Skeletal muscle tissue (tissue), 4 donors: ENCODE results near the gene PVRIG. TPM values are rescaled to one million over a fixed set of nuclear protein-coding genes. Genes with fewer than 3 reads are reported as not detected.
"Not testable (repeated sequence)": the region's sequence is repeated elsewhere in the genome, so short reads cannot be mapped to it uniquely, and the experiment has no call there.

Source experiments
- H3K27ac ChIP-seq: one replicate; pipeline ENCODE4 v1.7.0; 2013; ENCODE audit warnings: mild to moderate bottlenecking, low read depth, low read length, inconsistent platforms
- H3K27me3 ChIP-seq, 3 donors: one replicate each; pipeline ENCODE4 v1.7.0; 2013; ENCODE audit warnings: low read length in 3 of 3; ENCODE audit not compliant: control insufficient read depth in 3 of 3, insufficient read depth in 3 of 3
- H3K36me3 ChIP-seq, 3 donors: one replicate each; pipeline ENCODE4 v1.7.0; 2013; ENCODE audit warnings: low read length in 3 of 3; ENCODE audit not compliant: control insufficient read depth in 3 of 3, insufficient read depth in 3 of 3
- H3K4me1 ChIP-seq, 3 donors: one replicate each; pipeline ENCODE4 v1.7.0; 2013; ENCODE audit warnings: low read length in 3 of 3, mild to moderate bottlenecking in 3 of 3; ENCODE audit not compliant: control insufficient read depth in 3 of 3, insufficient read depth in 3 of 3
- H3K4me3 ChIP-seq, 3 donors: one replicate each; pipeline ENCODE4 v1.7.0; 2013; ENCODE audit warnings: low read length in 3 of 3
- H3K9ac ChIP-seq, 3 donors: one replicate each; pipeline ENCODE4 v1.7.0; 2013; ENCODE audit warnings: low read length in 3 of 3, mild to moderate bottlenecking in 3 of 3, moderate library complexity in 2 of 3, low read depth in 1 of 3
- H3K9me3 ChIP-seq, 3 donors: one replicate each; pipeline ENCODE4 v1.7.0; 2013; ENCODE audit warnings: low read length in 3 of 3; ENCODE audit not compliant: control insufficient read depth in 3 of 3
- total RNA-seq: library from RNA; depleted of rRNA; stranded (reverse); fragments of >200 nt; gene quantifications from one replicate; pipeline ENCODE4 v1.2.3, GENCODE V29; 2014
- donor health status: Osteomylitis.

PVRIG gene
- total RNA-seq, 1 donor from 2014 or later = not detected

- Histone ChIP-seq H3K27me3 (no peaks in the 10 kb centered on the region), H3K9me3 (no peaks in the 10 kb centered on the region), H3K27ac (no peak overlapping the region), H3K36me3 (no peaks in the 10 kb centered on the region), H3K9ac (no peak overlapping the region), H3K4me1 (no peaks in the 10 kb centered on the region), H3K4me3 (no peak overlapping the region)
Observed at GRCh38 chr7:100192969-100193368, 26.8 kb upstream of the PVRIG start.

- Histone ChIP-seq H3K4me1 (no peaks in the 10 kb centered on the region), H3K27me3 (no peaks in the 10 kb centered on the region), H3K9me3 (no peaks in the 10 kb centered on the region), H3K36me3 (no peaks in the 10 kb centered on the region), H3K9ac (no peak overlapping the region), H3K27ac (no peak overlapping the region), H3K4me3 (no peak overlapping the region)
Observed at GRCh38 chr7:100195222-100195621, 24.5 kb upstream of the PVRIG start.

- not testable (repeated sequence) for H3K36me3 ChIP-seq, H3K27me3 ChIP-seq, H3K4me1 ChIP-seq, H3K9me3 ChIP-seq, H3K27ac ChIP-seq, H3K9ac ChIP-seq, H3K4me3 ChIP-seq
Observed at GRCh38 chr7:100195901-100196322, 23.8 kb upstream of the PVRIG start.

GRCh38 chr7:100198266-100198665 lies 21.5 kb upstream of the PVRIG start:
- H3K4me1 ChIP-seq = no peaks in the 10 kb centered on the region
- H3K9ac ChIP-seq = no peak overlapping the region
- H3K9me3 ChIP-seq = no peaks in the 10 kb centered on the region
- H3K27ac ChIP-seq = no peak overlapping the region
- H3K36me3 ChIP-seq = peaks cover 0 to 2% (median 0%) of the 10 kb centered on the region in 3 donors
- H3K4me3 ChIP-seq = no peak overlapping the region
- no peaks in the 10 kb centered on the region for H3K27me3 ChIP-seq

- Histone ChIP-seq H3K9ac (no peak overlapping the region), H3K27ac (no peak overlapping the region), H3K9me3 (no peaks in the 10 kb centered on the region), H3K4me1 (peaks cover 0 to 4% (median 0%) of the 10 kb centered on the region in 3 donors), H3K27me3 (no peaks in the 10 kb centered on the region), H3K4me3 (no peak overlapping the region), H3K36me3 (peaks cover 0 to 2% (median 2%) of the 10 kb centered on the region in 3 donors)
Observed at GRCh38 chr7:100200693-100201092, 19.1 kb upstream of the PVRIG start.

GRCh38 chr7:100204454-100204853 lies 15.3 kb upstream of the PVRIG start:
- no peak overlapping the region for H3K27ac ChIP-seq
- H3K4me1 ChIP-seq = peaks cover 0 to 4% (median 0%) of the 10 kb centered on the region in 3 donors
- H3K9ac ChIP-seq = no peak overlapping the region
- no peak overlapping the region for H3K4me3 ChIP-seq
- no peaks in the 10 kb centered on the region for H3K27me3 ChIP-seq
- H3K9me3 ChIP-seq = no peaks in the 10 kb centered on the region
- H3K36me3 ChIP-seq = peaks cover 0 to 2% (median 2%) of the 10 kb centered on the region in 3 donors

GRCh38 chr7:100208911-100209408 lies 10.8 kb upstream of the PVRIG start:
- Histone ChIP-seq H3K4me1 (peaks cover 0 to 8% (median 0%) of the 10 kb centered on the region in 3 donors), H3K9ac (no peak overlapping the region), H3K36me3 (peaks cover 0 to 2% (median 0%) of the 10 kb centered on the region in 3 donors), H3K27ac (no peak overlapping the region), H3K9me3 (no peaks in the 10 kb centered on the region), H3K27me3 (no peaks in the 10 kb centered on the region), H3K4me3 (no peak overlapping the region)

- no peak overlapping the region for H3K4me3 ChIP-seq
- H3K27me3 ChIP-seq = no peaks in the 10 kb centered on the region
- H3K4me1 ChIP-seq = peaks cover 0 to 8% (median 3%) of the 10 kb centered on the region in 3 donors
- peaks cover 0 to 2% (median 0%) of the 10 kb centered on the region in 3 donors for H3K36me3 ChIP-seq
- H3K27ac ChIP-seq = no peak overlapping the region
- H3K9ac ChIP-seq = no peak overlapping the region
- no peaks in the 10 kb centered on the region for H3K9me3 ChIP-seq
Observed at GRCh38 chr7:100209493-100209892, 10.3 kb upstream of the PVRIG start.

GRCh38 chr7:100210805-100211204 lies 8.9 kb upstream of the PVRIG start:
- Histone ChIP-seq H3K36me3 (no peaks in the 10 kb centered on the region), H3K9ac (no peak overlapping the region), H3K27me3 (no peaks in the 10 kb centered on the region), H3K4me3 (no peak overlapping the region), H3K4me1 (peaks cover 3 to 14% (median 8%) of the 10 kb centered on the region in 3 donors), H3K9me3 (no peaks in the 10 kb centered on the region), H3K27ac (no peak overlapping the region)

GRCh38 chr7:100211342-100211780 lies 8.4 kb upstream of the PVRIG start:
- Histone ChIP-seq H3K27me3 (no peaks in the 10 kb centered on the region), H3K9me3 (no peaks in the 10 kb centered on the region), H3K4me1 (peaks cover 6 to 16% (median 11%) of the 10 kb centered on the region in 3 donors), H3K27ac (no peak overlapping the region), H3K4me3 (no peak overlapping the region), H3K36me3 (no peaks in the 10 kb centered on the region), H3K9ac (no peak overlapping the region)
